Lower leg skin (tissue), 3 donors: ENCODE measurements around the gene CD69.

Source experiments
- POLR2A ChIP-seq, 2 donors: fragments of 450-650 bp; IDR thresholded peaks; one replicate each; pipeline ENCODE4 v1.6.1; 2016 to 2017; ENCODE audit warnings: antibody characterized with exemption in 2 of 2, mild to moderate bottlenecking in 1 of 2, moderate library complexity in 1 of 2
- TF ChIP-seq, protein P1 (sequence below), 3 donors: fragments of 450-650 bp; IDR thresholded peaks; one replicate each; pipeline ENCODE4 v1.5.1; 2016; ENCODE audit warnings: antibody characterized with exemption in 3 of 3, mild to moderate bottlenecking in 3 of 3, moderate library complexity in 2 of 3

DNA sequence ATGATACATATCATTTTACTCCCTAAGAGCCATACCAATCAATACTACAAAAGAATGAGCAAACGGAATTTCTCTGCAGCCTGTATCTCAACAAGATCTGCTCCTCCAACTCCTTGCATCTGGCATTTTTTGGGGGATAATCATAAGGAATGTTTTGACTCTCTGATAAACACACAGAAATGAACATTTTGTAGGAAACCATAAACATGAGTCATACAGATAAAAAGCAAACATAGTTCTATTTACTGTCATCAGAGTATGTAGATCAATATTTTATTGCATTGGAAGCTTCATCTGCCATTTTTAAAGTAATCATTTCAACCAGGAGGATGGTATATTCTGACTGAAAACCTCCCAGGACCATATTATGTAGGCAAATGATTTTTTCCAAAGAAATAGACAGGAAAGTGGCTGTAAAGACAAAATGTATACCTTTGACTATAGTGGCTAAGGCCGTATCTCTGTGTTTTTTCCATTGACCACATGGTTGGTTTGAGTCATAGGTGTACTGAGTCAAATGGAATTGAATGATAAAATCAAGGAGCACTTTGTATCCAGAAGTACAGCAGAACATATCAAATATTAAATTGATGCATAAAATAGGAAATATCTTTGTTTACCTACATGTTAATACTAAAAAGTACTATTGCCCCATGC is 32.4 kb upstream of the CD69 start:
- TF ChIP-seq POLR2A (IDR thresholded peaks at IDR 0.05) = no peak
- TF ChIP-seq, protein P1, sequence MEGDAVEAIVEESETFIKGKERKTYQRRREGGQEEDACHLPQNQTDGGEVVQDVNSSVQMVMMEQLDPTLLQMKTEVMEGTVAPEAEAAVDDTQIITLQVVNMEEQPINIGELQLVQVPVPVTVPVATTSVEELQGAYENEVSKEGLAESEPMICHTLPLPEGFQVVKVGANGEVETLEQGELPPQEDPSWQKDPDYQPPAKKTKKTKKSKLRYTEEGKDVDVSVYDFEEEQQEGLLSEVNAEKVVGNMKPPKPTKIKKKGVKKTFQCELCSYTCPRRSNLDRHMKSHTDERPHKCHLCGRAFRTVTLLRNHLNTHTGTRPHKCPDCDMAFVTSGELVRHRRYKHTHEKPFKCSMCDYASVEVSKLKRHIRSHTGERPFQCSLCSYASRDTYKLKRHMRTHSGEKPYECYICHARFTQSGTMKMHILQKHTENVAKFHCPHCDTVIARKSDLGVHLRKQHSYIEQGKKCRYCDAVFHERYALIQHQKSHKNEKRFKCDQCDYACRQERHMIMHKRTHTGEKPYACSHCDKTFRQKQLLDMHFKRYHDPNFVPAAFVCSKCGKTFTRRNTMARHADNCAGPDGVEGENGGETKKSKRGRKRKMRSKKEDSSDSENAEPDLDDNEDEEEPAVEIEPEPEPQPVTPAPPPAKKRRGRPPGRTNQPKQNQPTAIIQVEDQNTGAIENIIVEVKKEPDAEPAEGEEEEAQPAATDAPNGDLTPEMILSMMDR (IDR thresholded peaks at IDR 0.05) = no peak
